Left lung (tissue), 10 donors: ENCODE data around the gene SYT6. TPM values are rescaled to one million over a fixed set of nuclear protein-coding genes. Genes with fewer than 3 reads are reported as not detected.

Experiments used
- ATAC-seq: fragments of 200-7000 bp; cut with Tn5 transposase; one replicate; pipeline ENCODE4 v1.9.1; 2020; ENCODE audit warnings: moderate library complexity
- DNase-seq, 4 donors: peaks; one replicate each; pipeline ENCODE4 v3.0.0-alpha.2; 2013 to 2020
- H3K27ac ChIP-seq, 2 donors: fragments of 200-600 bp; sonication (generic) in 1 of 2; one replicate each; pipeline versions ENCODE4 v1.5.0 to v1.8.0; 2020 to 2021
- H3K27me3 ChIP-seq, 2 donors: fragments of 200-600 bp; sonication (generic) in 1 of 2; one replicate each; pipeline versions ENCODE4 v1.5.0 to v1.8.0; 2020 to 2021
- H3K36me3 ChIP-seq, 2 donors: fragments of 200-600 bp; sonication (generic) in 1 of 2; one replicate each; pipeline versions ENCODE4 v1.5.0 to v1.8.0; 2020 to 2021
- H3K4me1 ChIP-seq, 2 donors: fragments of 200-600 bp; one replicate each; pipeline ENCODE4 v1.8.0; 2021
- H3K4me3 ChIP-seq, 2 donors: fragments of 200-600 bp; sonication (generic) in 1 of 2; one replicate each; pipeline versions ENCODE4 v1.5.0 to v1.8.0; 2020 to 2021; ENCODE audit warnings: mild to moderate bottlenecking in 1 of 2
- H3K9me3 ChIP-seq, 2 donors: fragments of 200-600 bp; sonication (generic) in 1 of 2; one replicate each; pipeline versions ENCODE4 v1.5.0 to v1.8.0; 2020 to 2021
- CTCF ChIP-seq, 2 donors: fragments of 200-600 bp; sonication (generic) in 1 of 2; IDR thresholded peaks; one replicate each; pipeline versions ENCODE4 v1.5.0 to v1.8.0; 2021; ENCODE audit warnings: antibody characterized with exemption in 2 of 2
- intact Hi-C, 2 donors: fragments of 100-400 bp; cut with DNase I; formaldehyde crosslinking; loops; one replicate each; pipeline versions ENCODE4 v1.11.2 to v1.14.2; 2022
- polyA plus RNA-seq, 6 donors: library from polyadenylated mRNA; unstranded; fragments of 120-200 nt; gene quantifications; one replicate each; pipeline ENCODE4 v1.2.1, GENCODE V29; 2013; ENCODE audit not compliant: insufficient read length in 6 of 6
- total RNA-seq, 2 donors: library from RNA; stranded (reverse); fragmentation: NEBNext Ultra II Directional; extraction: Animal tissue kit (Norgen Biotek cat#: 25700); gene quantifications; one replicate each; pipeline ENCODE4 v1.2.1, GENCODE V29; 2021
- donor health status: DM: no; HTN: yes; CAD: no.
- donor health status: DM: no; HTN: no; CAD: no.

The SYT6 gene
- total and polyA plus RNA-seq, 8 donors, result 10.9 to 21.9 (median 12.6) TPM; not detected in 2

GRCh38 chr1:114150016-114150415 lies 3.7 kb downstream of the SYT6 start:
- H3K4me3 ChIP-seq, result no peak overlapping the region
- intact Hi-C loops, result no loop called here

DNA sequence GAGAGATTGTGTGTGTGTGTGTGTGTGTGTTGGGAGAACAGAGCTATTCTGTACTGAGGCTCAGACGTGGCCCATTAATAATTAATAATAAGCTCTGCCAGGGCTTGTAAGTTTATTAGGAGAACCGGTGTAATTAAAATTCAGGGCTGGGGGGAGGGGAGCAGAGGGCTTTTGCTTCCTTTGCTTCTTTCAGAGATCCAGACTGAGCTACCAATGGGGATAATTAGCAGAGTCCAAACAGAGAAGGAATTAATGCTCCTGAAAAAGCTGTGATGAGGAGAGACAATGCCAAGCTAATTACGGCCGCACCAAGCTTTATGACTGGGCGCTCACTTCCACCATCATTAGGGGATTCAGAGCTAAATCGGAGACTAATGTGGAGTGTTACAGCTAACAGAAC lies 4.5 kb downstream of the SYT6 start:
- intact Hi-C loops, result no loop called here
- DNase-seq, result no peak
- H3K27me3 ChIP-seq, result peaks cover 42 to 71% of the 10 kb centered on the region in 2 donors

More at GRCh38 chr1:114150016-114150415, 3.7 kb downstream of the SYT6 start:
- peaks cover 19 to 30% of the 10 kb centered on the region in 2 donors for H3K4me1 ChIP-seq
- no peaks in the 10 kb centered on the region for H3K36me3 ChIP-seq
- H3K9me3 ChIP-seq, result no peaks in the 10 kb centered on the region
- TF ChIP-seq CTCF (IDR thresholded peaks at IDR 0.05), result no peak
- DNase-seq, result no peak
- peaks cover 50 to 79% of the 10 kb centered on the region in 2 donors for H3K27me3 ChIP-seq
- H3K27ac ChIP-seq, result no peak overlapping the region
- no peak for ATAC-seq

DNA sequence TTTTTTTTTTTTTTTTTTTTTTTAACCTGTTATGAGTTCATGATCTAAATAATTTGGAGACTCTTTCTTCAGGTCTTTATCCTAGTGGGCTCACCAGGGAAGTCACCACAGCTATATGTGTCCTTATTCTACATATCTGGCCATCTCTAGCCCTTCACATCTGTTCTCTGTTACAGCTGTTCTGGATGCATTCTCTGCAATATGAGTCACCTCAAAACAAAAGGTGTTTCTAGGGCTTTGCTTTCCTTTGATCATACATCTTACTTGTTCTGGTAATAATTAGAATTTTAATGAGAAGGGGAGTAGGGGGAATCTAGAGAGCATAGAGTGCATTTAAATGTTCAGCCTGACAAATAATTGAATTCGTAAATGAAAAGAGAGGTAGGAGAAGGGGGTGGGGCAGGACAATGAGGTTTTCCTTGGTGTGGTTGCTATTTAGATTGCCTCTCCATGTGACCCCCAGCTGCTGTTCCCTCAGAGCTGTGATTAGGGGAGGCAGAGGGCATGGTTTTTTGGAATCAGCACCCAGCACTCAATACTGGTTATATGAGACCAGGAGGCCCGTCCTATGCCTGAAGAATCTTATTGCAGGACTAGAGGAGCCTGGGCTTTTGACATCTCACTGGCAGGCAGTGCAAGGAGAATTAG lies 8.0 kb downstream of the SYT6 start:
- Histone ChIP-seq H3K9me3 (no peaks in the 10 kb centered on the region), H3K27ac (no peak overlapping the region), H3K27me3 (peaks cover 7 to 35% of the 10 kb centered on the region in 2 donors), H3K4me1 (no peaks in the 10 kb centered on the region), H3K36me3 (no peaks in the 10 kb centered on the region), H3K4me3 (no peak overlapping the region)
- DNase-seq (no peak), ATAC-seq (no peak)
- intact Hi-C loops, result no loop called here
- TF ChIP-seq CTCF (IDR thresholded peaks at IDR 0.05), result no peak

More for the DNA sequence above, 4.5 kb downstream of the SYT6 start:
- Histone ChIP-seq H3K27ac (no peak overlapping the region), H3K4me1 (peaks cover 19 to 22% of the 10 kb centered on the region in 2 donors), H3K36me3 (no peaks in the 10 kb centered on the region), H3K9me3 (no peaks in the 10 kb centered on the region), H3K4me3 (no peak overlapping the region)
- no peak for ATAC-seq
- no peak for TF ChIP-seq CTCF (IDR thresholded peaks at IDR 0.05)

DNA sequence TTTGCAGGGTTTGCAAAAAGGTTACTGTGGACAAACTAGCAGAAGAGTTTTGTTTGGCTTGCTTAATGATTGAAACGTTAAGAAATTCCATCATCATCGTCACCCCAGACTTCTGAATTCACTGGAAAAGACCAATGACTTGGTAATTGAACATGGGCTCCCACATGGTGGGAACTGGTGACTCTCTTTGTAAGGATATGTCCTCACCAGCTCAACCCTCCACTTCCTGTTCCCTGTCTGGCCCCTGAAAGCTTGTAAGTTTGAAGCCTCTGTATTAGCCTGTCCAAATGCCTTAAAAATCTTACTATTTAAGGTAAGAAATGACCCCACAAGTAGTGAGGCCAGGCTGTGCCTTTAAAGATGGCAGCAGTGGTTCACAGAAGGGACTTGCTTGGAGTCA lies 9.7 kb downstream of the SYT6 start:
- ATAC-seq (no peak), DNase-seq (no peak)
- TF ChIP-seq CTCF (IDR thresholded peaks at IDR 0.05), result no peak
- H3K4me3 ChIP-seq, result no peak overlapping the region
- H3K36me3 ChIP-seq, result no peaks in the 10 kb centered on the region
- no peak overlapping the region for H3K27ac ChIP-seq
- peaks cover 0 to 20% of the 10 kb centered on the region in 2 donors for H3K27me3 ChIP-seq
- no peaks in the 10 kb centered on the region for H3K9me3 ChIP-seq
- intact Hi-C loops, result no loop called here
- H3K4me1 ChIP-seq, result no peaks in the 10 kb centered on the region

GRCh38 chr1:114139540-114139939 lies 14.1 kb downstream of the SYT6 start:
- peaks cover 0 to 11% of the 10 kb centered on the region in 2 donors for H3K27me3 ChIP-seq
- ATAC-seq, result no peak

More at GRCh38 chr1:114139540-114139939, 14.1 kb downstream of the SYT6 start:
- no peaks in the 10 kb centered on the region for H3K9me3 ChIP-seq
- no peaks in the 10 kb centered on the region for H3K36me3 ChIP-seq
- no peak overlapping the region for H3K4me3 ChIP-seq
- intact Hi-C loops, result no loop called here
- TF ChIP-seq CTCF (IDR thresholded peaks at IDR 0.05), result no peak
- H3K4me1 ChIP-seq, result no peaks in the 10 kb centered on the region
- H3K27ac ChIP-seq, result no peak overlapping the region
- no peak for DNase-seq
